ENCODE measurements around the gene PIEZO1. TPM values are rescaled to one million over a fixed set of nuclear protein-coding genes. Genes with fewer than 3 reads are reported as not detected.

Gene PIEZO1
- total RNA-seq, 4 donors from 2014 or later: 196 to 281 (median 206) TPM

GRCh38 chr16:88730632-88731607 is 54.1 kb downstream of the PIEZO1 start:
- 86 to 87% methylated on average over 34 of the region's 34 CpGs for WGBS, 2 donors
- H3K4me3 ChIP-seq (ENCODE audit: low read depth, poor library complexity, severe bottlenecking): no peak overlapping the region
- TF ChIP-seq CTCF (IDR thresholded peaks at IDR 0.05): no peak
- no peak for TF ChIP-seq POLR2A (IDR thresholded peaks at IDR 0.05)
- DNase-seq (ENCODE audit: low spot score in 2 of 2): no peak
- intact Hi-C loops (cut with DNase I; ENCODE audit: low total_unique reads): no loop called here

GRCh38 chr16:88727871-88728270 is 57.1 kb downstream of the PIEZO1 start:
- H3K4me3 ChIP-seq (ENCODE audit: low read depth, poor library complexity, severe bottlenecking): no peak overlapping the region
- intact Hi-C loops (cut with DNase I; ENCODE audit: low total_unique reads): no loop called here
- no peak for DNase-seq (ENCODE audit: low spot score in 2 of 2)
- no peak for TF ChIP-seq POLR2A (IDR thresholded peaks at IDR 0.05)
- no peak for TF ChIP-seq CTCF (IDR thresholded peaks at IDR 0.05)
- WGBS, 2 donors: 79 to 80% methylated on average over 20 of the region's 20 CpGs

GRCh38 chr16:88726981-88727380 is 58.0 kb downstream of the PIEZO1 start:
- 96 to 97% methylated on average over 5 to 23 of the region's 28 CpGs for WGBS, 2 donors
- no peak for DNase-seq (ENCODE audit: low spot score in 2 of 2)
- intact Hi-C loops (cut with DNase I; ENCODE audit: low total_unique reads): no loop called here
- no peak overlapping the region for H3K4me3 ChIP-seq (ENCODE audit: low read depth, poor library complexity, severe bottlenecking)
- TF ChIP-seq POLR2A (IDR thresholded peaks at IDR 0.05): no peak
- no peak for TF ChIP-seq CTCF (IDR thresholded peaks at IDR 0.05)

- WGBS, 2 donors: 83 to 90% methylated on average over 16 to 17 of the region's 17 CpGs
- no peak overlapping the region for H3K4me3 ChIP-seq (ENCODE audit: low read depth, poor library complexity, severe bottlenecking)
- TF ChIP-seq POLR2A (IDR thresholded peaks at IDR 0.05) (no peak), CTCF (IDR thresholded peaks at IDR 0.05) (no peak)
- no peak for DNase-seq (ENCODE audit: low spot score in 2 of 2)
- intact Hi-C loops (cut with DNase I; ENCODE audit: low total_unique reads): no loop called here
Observed at GRCh38 chr16:88726408-88726749, 58.6 kb downstream of the PIEZO1 start.

GRCh38 chr16:88725609-88726407 is 59.2 kb downstream of the PIEZO1 start:
- intact Hi-C loops (cut with DNase I; ENCODE audit: low total_unique reads): no loop called here
- no peak overlapping the region for H3K4me3 ChIP-seq (ENCODE audit: low read depth, poor library complexity, severe bottlenecking)
- no peak for TF ChIP-seq CTCF (IDR thresholded peaks at IDR 0.05)
- TF ChIP-seq POLR2A (IDR thresholded peaks at IDR 0.05): no peak
- no peak for DNase-seq (ENCODE audit: low spot score in 2 of 2)
- 78 to 87% methylated on average over 24 to 30 of the region's 32 CpGs for WGBS, 2 donors

Measured in lower leg skin (tissue), 4 donors.